ENCODE measurements around the gene GAK. TPM values are rescaled to one million over a fixed set of nuclear protein-coding genes. Genes with fewer than 3 reads are reported as not detected.
"Not testable (repeated sequence)": the region's sequence is repeated elsewhere in the genome, so short reads cannot be mapped to it uniquely, and the experiment has no call there.

GAK gene
- total RNA-seq, 1 experiment from 2014 or later, result 81.1 TPM

DNA sequence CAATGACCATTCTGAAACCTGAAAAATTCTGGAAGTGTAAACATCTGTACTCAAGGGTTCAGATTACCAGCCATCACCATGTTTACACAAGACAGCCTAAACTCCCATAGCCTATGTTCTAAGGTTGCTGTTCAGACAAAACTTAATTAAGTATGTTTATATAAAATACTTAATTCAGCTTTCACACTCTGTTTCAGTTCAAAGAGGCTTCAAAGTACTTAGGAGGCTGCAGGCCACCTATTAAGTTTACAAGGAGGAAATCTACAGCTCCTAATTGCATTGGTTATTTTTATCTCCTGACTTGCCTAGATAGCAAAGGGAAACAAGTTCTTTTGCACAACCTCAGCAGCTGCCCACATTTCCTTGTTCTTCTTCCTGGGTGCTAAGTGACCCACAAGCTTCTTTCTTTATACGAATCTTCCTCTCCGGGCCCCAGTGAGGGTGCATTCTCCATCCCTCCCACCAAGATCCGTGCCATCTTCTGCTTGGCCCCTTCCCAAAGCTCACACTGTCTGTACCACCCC, 2.0 kb downstream of the GAK start:
- H3K4me3 ChIP-seq, result no peak overlapping the region; the same call in 1 of the 2 replicates
- no peak overlapping the region for H3K27ac ChIP-seq
- H3K4me1 ChIP-seq, result peaks cover 13% of the 10 kb centered on the region
- no peaks in the 10 kb centered on the region for H3K9me3 ChIP-seq (replicated peaks)
- no peak for DNase-seq
- peaks cover 5% of the 10 kb centered on the region; the same call in 1 of the 2 replicates for H3K36me3 ChIP-seq
- H3K27me3 ChIP-seq, result no peaks in the 10 kb centered on the region

DNA sequence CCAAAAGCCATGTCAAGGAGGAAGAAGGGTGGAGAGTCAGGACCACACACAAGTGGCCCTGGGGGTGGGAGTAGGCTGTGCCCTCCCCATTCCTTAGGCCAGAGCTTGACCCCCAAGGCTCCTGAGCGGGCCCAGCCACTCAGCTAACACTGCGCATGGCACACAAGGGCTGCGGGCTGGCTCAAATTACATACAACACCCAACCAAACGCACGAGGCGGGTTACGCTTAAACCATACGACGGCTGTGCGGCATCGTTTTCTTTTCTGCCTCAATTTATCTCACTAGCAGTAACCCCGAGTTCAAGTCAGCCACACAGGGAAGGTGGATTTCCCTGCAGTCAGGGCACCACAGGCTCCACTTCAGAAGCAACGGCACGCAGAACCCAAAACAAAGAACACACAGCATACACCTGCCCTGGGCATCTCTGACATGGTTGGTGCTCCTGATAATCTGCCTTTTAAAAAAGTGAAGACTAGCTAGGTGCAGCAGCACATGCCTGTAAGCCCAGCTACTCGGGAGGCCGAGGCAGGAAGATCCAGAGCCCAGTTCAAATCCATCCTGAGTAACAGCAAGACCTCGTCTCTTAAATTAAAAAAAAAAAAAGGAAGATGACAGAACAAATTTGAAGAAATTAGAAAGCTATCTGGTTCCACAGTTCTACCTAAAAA, 2.9 kb downstream of the GAK start:
- Histone ChIP-seq H3K4me1 (peaks cover 13% of the 10 kb centered on the region), H3K4me3 (no peak overlapping the region), H3K9me3 (replicated peaks) (no peaks in the 10 kb centered on the region), H3K36me3 (peaks cover 5% of the 10 kb centered on the region; the same call in 1 of the 2 replicates), H3K27ac (no peak overlapping the region), H3K27me3 (no peaks in the 10 kb centered on the region)
- no peak for DNase-seq

DNA sequence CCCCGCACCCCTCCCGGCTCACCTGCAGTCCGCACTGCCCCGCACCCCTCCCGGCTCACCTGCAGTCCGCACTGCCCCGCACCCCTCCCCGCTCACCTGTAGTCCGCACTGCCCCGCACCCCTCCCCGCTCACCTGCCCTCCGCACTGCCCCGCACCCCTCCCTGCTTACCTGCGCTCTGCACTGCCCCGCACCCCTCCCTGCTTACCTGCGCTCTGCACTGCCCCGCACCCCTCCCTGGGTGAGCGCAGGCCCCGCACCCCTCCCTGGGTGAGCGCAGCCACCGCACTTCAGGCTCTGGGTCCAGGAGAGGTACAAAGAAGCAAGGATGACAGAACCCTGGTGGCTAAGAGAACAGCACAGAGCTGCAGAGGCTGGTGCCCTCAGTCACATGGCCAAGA, 4.5 kb downstream of the GAK start:
- H3K4me1 ChIP-seq, result peaks cover 13% of the 10 kb centered on the region
- not testable (repeated sequence) for H3K27ac ChIP-seq; DNase-seq; H3K9me3 ChIP-seq (replicated peaks); H3K27me3 ChIP-seq; H3K36me3 ChIP-seq; H3K4me3 ChIP-seq

DNA sequence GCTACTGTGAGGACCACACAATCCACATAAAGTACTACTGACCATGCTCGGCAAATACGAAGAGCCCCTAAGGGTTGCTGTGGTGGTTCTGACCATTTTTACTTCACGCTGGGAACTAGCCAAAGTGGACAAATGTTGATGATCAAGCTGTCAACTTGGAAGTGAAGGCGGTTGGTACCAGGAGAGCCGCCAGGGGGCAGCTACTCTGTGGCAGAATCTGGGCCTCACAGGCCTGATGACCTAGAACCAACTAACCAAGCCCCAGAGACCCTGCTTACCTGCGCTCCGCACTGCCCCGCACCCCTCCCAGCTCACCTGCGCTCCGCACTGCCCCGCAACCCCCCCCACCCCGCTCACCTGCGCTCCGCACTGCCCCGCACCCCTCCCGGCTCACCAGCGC, 5.6 kb downstream of the GAK start:
- no peaks in the 10 kb centered on the region for H3K9me3 ChIP-seq (replicated peaks)
- H3K36me3 ChIP-seq, result peaks cover 5% of the 10 kb centered on the region; the same call in 1 of the 2 replicates
- no peak for DNase-seq
- H3K4me3 ChIP-seq, result no peak overlapping the region
- H3K4me1 ChIP-seq, result peaks cover 13% of the 10 kb centered on the region
- H3K27me3 ChIP-seq, result no peaks in the 10 kb centered on the region
- no peak overlapping the region for H3K27ac ChIP-seq

DNA sequence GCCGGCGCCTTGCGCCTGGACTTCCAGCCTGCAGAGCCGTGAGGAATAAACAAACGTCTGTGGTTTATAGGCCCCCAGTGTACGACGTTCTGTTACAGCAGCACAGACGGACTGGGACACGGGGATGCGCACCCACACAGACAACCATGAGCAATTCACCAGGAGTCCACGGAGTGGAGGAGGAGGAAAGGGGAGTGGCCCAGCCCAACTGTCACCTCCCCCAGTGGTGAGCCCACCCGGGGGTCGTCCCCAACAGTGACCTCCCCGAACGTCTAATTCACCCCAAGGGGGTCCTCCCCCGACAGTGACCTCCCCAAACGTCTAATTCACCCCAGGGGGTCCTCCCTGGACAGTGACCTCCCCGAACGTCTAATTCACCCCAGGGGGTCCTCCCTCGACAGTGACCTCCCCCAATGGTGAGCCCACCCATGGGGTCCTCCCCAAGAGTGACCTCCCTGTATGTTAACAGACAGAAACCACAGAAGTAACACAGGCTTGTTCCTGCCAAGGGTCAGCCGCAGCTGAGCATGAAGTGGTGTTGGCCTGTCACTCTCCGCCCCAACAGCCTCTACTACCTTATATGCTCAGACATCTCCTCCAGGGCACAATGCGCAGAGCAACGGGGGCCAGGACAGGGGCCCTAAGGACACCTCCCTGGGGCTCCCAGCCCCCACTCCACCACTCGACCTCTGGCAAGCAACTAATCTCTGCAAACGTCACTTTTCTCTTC, 6.2 kb downstream of the GAK start:
- no peak for DNase-seq
- Histone ChIP-seq H3K4me3 (no peak overlapping the region), H3K4me1 (peaks cover 13% of the 10 kb centered on the region), H3K27ac (no peak overlapping the region), H3K27me3 (no peaks in the 10 kb centered on the region), H3K9me3 (replicated peaks) (no peaks in the 10 kb centered on the region), H3K36me3 (peaks cover 5% of the 10 kb centered on the region; the same call in 1 of the 2 replicates)

DNA sequence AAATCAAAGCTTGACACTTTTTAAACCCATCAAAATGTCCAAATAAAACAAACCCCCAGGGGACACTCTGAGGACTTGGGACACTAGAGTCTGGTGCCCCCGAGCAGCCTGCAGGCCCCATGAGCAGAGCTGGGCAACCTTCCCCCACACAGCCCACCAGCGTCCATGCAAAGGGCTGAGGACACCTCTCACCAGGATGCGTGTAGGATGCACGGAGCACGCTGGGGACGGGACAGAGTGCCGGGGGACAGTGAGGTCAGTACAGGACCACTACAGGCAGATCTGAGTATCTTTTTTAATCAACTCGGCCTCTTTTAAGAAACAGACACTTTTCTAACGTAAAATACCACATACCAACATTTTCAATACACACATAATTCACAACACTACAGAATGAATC, 6.9 kb downstream of the GAK start:
- Histone ChIP-seq H3K4me1 (peaks cover 5% of the 10 kb centered on the region), H3K27ac (no peak overlapping the region), H3K36me3 (peaks cover 5% of the 10 kb centered on the region; the same call in 1 of the 2 replicates), H3K9me3 (replicated peaks) (no peaks in the 10 kb centered on the region), H3K27me3 (no peaks in the 10 kb centered on the region), H3K4me3 (no peak overlapping the region)
- no peak for DNase-seq

DNA sequence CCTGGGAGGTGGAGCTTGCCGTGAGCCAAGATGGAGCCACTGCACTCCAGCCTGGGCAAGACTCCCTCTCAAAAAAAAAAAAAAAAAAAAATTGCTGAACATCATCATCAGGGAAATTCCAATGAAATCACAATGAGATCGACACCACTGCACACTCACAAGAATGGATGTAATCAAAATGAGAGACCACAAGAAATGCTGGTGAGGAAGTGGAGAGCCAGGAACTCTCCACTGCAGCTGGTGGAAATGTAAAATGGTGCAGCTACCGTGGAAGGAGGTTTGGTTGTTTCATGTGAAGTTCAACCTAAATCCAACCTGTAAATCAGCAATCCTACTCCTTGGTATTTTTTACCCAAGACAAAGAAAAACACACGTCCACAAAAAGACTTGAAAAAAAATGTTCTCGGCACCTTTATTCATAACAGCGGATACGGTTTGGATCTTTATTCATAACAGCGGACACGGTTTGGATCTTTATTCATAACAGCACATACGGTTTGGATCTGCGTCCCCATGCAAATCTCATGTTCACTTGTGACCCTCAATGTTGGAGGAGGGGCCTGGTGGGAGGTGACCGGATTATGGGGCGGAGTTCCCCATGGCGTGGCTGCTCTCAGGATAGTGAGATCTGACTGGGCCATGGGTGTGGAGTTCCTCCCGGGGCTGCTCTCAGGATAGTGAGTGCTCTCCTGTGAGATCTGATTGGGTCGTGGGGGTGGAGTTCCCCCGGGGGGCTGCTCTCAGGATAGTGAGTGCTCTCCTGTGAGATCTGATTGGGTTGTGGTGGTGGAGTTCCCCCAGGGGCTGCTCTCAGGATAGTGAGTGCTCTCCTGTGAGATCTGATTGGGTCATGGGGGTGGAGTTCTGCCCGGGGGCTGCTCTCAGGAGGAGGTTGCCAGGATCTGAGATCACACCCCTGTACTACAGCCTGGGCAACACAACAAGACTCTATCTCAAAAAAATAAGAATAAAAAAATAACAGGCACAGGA, 7.7 kb downstream of the GAK start:
- no peak overlapping the region for H3K27ac ChIP-seq
- H3K4me3 ChIP-seq, result no peak overlapping the region
- peaks cover 5% of the 10 kb centered on the region; the same call in 1 of the 2 replicates for H3K36me3 ChIP-seq
- no peaks in the 10 kb centered on the region for H3K9me3 ChIP-seq (replicated peaks)
- H3K4me1 ChIP-seq, result no peaks in the 10 kb centered on the region
- no peaks in the 10 kb centered on the region for H3K27me3 ChIP-seq
- DNase-seq, result no peak

DNA sequence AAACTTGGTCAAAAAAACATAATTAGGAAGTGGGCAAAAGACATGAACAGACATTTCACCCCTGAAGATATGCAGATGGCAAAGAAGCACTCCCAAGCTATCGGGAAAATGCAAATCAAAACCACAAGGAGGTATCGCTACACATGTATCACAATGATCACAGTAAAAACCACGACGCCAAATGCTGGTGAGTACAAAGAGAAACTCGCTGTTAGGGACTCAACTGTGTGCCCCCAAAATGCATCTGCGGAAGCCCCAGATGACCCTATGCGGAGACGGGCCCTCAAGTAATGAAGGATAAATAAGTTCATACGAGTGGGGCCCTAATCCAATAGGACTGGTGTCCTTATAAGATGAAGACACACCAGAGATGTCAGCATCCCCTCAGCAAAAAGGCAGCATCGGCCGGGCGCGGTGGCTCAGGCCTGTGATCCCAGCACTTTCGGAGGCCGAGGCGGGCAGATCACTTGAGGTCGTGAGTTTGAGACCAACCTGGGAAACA, 10.2 kb downstream of the GAK start:
- peaks cover 5% of the 10 kb centered on the region; the same call in 1 of the 2 replicates for H3K36me3 ChIP-seq
- no peaks in the 10 kb centered on the region for H3K4me1 ChIP-seq
- no peak overlapping the region for H3K27ac ChIP-seq
- H3K9me3 ChIP-seq (replicated peaks), result peaks cover 5% of the 10 kb centered on the region; the same call in 1 of the 2 replicates
- no peak for DNase-seq
- H3K4me3 ChIP-seq, result no peak overlapping the region
- no peaks in the 10 kb centered on the region for H3K27me3 ChIP-seq

DNA sequence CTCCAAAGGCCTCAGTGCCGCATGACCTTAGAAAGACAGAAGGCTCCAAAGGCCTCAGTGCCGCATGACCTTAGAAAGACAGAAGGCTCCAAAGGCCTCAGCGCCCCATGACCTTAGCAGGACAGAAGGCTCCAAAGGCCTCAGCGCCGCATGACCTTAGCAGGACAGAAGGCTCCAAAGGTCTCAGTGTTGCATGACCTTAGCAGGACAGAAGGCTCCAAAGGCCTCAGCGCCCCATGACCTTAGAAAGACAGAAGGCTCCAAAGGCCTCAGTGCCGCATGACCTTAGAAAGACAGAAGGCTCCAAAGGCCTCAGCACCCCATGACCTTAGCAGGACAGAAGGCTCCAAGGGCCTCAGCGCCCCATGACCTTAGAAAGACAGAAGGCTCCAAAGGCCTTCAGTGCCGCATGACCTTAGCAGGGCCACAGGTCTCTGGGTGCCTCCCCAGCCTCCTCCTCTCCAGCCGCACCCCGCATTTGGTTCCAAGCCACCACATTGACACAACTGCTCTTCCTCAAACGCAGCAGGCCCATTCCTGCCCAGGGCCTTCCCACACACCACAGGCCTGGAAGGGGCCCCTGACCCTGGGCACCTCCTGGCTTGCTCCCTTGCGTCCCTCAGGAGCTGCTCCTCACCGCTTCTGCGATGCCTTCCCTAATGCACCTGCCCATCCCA, 13.0 kb downstream of the GAK start:
- not testable (repeated sequence) for H3K4me3 ChIP-seq; H3K27ac ChIP-seq; H3K4me1 ChIP-seq; H3K27me3 ChIP-seq; DNase-seq; H3K9me3 ChIP-seq (replicated peaks); H3K36me3 ChIP-seq

DNA sequence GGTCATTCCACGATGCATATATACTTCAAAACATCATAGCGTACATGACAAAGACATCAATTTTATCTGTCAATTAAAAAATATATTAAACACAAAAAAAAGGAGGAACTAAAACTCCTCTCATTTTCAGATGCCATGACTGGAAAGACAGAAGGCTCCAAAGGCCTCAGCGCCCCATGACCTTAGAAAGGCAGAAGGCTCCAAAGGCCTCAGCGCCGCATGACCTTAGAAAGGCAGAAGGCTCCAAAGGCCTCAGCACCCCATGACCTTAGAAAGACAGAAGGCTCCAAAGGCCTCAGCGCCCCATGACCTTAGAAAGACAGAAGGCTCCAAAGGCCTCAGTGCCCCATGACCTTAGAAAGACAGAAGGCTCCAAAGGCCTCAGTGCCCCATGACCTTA, 13.5 kb downstream of the GAK start:
- H3K9me3 ChIP-seq (replicated peaks); DNase-seq; H3K27ac ChIP-seq; H3K4me1 ChIP-seq; H3K27me3 ChIP-seq; H3K4me3 ChIP-seq; H3K36me3 ChIP-seq: not testable (repeated sequence)

DNA sequence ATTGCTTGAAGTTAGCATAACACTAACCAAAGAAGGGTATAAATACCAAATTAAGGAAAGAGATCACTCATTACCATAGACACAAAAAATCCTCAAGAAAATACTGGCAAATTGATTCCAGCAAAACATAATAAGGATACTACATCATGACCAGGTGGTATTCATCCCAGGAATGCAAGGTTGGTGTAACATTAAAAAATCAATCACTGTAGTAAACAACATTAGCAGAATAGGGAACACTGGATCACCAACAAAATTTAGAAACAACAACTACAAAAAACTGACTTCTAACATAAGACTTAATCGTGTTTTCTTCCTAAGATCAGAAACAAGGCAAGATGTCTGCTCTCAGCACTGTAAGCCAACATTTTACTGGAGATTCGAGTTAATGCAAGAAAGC, 14.1 kb downstream of the GAK start:
- no peak overlapping the region for H3K27ac ChIP-seq
- no peak for DNase-seq
- peaks cover 5% of the 10 kb centered on the region; the same call in 1 of the 2 replicates for H3K9me3 ChIP-seq (replicated peaks)
- no peaks in the 10 kb centered on the region for H3K4me1 ChIP-seq
- no peaks in the 10 kb centered on the region for H3K27me3 ChIP-seq
- no peak overlapping the region for H3K4me3 ChIP-seq
- H3K36me3 ChIP-seq, result 0 out of 2 replicates have a peak, but pooled peaks cover 2% of the 10 kb centered on the region

DNA sequence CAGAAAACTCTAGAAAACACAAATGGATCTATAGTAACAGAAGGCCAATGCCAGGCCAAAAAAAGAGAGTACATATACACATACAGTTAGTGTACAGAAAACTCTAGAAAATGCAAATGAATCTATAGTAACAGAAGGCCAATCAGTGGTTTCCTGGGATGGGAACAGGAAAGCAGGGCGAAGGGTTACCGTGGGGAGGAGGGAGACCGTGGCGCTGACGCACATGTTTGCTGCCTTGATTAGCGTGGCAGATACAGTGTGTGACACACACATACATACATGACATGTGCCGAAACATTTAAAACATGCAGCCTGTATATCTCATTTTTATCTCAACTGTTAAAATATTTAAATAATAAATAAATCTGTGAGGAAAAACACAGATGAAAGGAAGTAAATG, 14.7 kb downstream of the GAK start:
- H3K4me1 ChIP-seq, result no peaks in the 10 kb centered on the region
- H3K36me3 ChIP-seq, result 0 out of 2 replicates have a peak, but pooled peaks cover 2% of the 10 kb centered on the region
- H3K27me3 ChIP-seq, result no peaks in the 10 kb centered on the region
- no peak overlapping the region for H3K27ac ChIP-seq
- H3K4me3 ChIP-seq, result no peak overlapping the region
- DNase-seq, result no peak
- peaks cover 5% of the 10 kb centered on the region; the same call in 1 of the 2 replicates for H3K9me3 ChIP-seq (replicated peaks)

DNA sequence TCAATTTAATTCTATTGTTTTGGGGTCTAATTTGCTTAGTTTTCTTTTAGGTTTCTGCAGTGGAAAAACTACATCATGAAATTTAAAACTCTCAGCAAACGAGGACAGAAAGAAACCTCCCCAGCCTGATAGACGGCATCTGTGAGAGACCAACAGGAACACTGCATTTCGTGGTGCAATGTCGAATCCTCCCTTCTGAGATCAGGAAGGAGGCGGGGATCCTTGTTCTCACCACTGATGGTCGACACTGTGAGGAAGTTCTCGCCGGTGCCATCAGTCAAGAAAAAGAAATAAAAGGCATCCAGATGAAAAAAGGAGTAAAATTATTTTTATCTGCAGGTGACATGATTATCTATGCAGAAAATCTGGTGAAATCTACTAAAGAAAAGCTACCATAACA, 16.5 kb downstream of the GAK start:
- Histone ChIP-seq H3K4me1 (no peaks in the 10 kb centered on the region), H3K27me3 (no peaks in the 10 kb centered on the region), H3K36me3 (peaks cover 8% of the 10 kb centered on the region), H3K9me3 (replicated peaks) (peaks cover 5% of the 10 kb centered on the region; the same call in 1 of the 2 replicates), H3K27ac (no peak overlapping the region), H3K4me3 (no peak overlapping the region)
- DNase-seq, result no peak

DNA sequence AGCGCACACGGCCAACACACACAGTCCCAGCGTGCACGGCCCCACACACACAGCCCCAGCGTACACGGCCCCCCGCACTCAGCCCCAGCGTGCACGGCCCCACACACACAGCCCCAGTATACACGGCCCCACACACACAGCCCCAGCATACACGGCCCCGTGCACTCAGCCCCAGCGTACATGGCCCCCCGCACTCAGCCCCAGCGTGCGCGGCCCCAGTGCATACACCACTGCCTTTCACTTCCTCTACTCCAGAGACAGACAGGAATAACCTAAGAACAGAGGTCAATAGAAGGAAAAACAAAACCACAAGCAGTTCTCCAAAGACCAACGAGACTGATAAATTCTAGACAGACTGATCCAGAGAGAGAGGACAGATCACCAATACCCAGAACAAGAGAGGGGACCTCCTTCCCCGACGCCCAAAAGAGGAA, 17.1 kb downstream of the GAK start:
- Histone ChIP-seq H3K27me3 (no peaks in the 10 kb centered on the region), H3K4me3 (no peak overlapping the region), H3K36me3 (peaks cover 8% of the 10 kb centered on the region), H3K4me1 (no peaks in the 10 kb centered on the region), H3K9me3 (replicated peaks) (peaks cover 5% of the 10 kb centered on the region; the same call in 1 of the 2 replicates), H3K27ac (no peak overlapping the region)
- DNase-seq, result no peak
